ENCODE measurements around the gene PNPLA5. TPM values are rescaled to one million over a fixed set of nuclear protein-coding genes. Genes with fewer than 3 reads are reported as not detected.

Gene PNPLA5
- total RNA-seq (not detected in 2 replicates), polyA plus RNA-seq (not detected in 2 replicates)

- H3K27me3 ChIP-seq, result peaks cover 47% of the 10 kb centered on the region
- peak within 1 kb of the TSS; percentile 24 for H3K4me3 ChIP-seq
- H3K9me3 ChIP-seq (ENCODE audit: low read depth), result no peaks in the 10 kb centered on the region
- no peak within 1 kb of the TSS for H3K27ac ChIP-seq
- H3K36me3 ChIP-seq, result no peaks in the 10 kb centered on the region
- no peak for DNase-seq (ENCODE audit: low read depth in 1 of 2, low spot score in 1 of 2)
- TF ChIP-seq, protein P1, sequence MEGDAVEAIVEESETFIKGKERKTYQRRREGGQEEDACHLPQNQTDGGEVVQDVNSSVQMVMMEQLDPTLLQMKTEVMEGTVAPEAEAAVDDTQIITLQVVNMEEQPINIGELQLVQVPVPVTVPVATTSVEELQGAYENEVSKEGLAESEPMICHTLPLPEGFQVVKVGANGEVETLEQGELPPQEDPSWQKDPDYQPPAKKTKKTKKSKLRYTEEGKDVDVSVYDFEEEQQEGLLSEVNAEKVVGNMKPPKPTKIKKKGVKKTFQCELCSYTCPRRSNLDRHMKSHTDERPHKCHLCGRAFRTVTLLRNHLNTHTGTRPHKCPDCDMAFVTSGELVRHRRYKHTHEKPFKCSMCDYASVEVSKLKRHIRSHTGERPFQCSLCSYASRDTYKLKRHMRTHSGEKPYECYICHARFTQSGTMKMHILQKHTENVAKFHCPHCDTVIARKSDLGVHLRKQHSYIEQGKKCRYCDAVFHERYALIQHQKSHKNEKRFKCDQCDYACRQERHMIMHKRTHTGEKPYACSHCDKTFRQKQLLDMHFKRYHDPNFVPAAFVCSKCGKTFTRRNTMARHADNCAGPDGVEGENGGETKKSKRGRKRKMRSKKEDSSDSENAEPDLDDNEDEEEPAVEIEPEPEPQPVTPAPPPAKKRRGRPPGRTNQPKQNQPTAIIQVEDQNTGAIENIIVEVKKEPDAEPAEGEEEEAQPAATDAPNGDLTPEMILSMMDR (IDR thresholded peaks at IDR 0.05; ENCODE audit: low read depth, low read length), result no peak
- peaks cover 2% of the 10 kb centered on the region for H3K4me1 ChIP-seq (ENCODE audit: low read depth)
These were observed at the start of gene PNPLA5 for GRCh38 chr22:43891360-43892182. Gene PNPLA5, minus strand, starts transcription at chr22:43892013. Its CDS starts 133 bp downstream, at chr22:43891880.

DNA sequence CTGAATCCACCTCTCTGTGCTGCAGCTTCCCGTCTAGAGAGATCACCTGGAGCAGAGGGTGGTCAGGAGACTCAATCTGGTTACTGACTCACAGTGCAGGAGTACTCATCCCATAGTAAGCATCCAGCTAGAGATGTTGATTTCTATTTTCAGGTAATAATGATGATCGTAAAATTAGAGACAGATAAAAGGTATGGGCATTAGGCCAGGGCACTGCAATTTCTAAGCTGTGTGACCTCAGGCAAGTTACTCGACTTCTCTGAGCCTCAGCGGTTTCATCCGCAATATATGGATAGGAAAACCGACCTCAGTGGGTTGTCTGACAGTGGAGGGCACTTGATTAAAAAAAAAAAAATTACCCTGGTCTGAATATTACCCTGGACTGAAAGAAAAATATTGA, 49.6 kb upstream of the PNPLA5 start:
- TF ChIP-seq, protein P1 (IDR thresholded peaks at IDR 0.05; ENCODE audit: low read depth, low read length), result no peak
- Histone ChIP-seq H3K4me3 (no peak overlapping the region), H3K9me3 (ENCODE audit: low read depth) (no peaks in the 10 kb centered on the region), H3K4me1 (ENCODE audit: low read depth) (no peaks in the 10 kb centered on the region), H3K27ac (no peak overlapping the region), H3K27me3 (no peaks in the 10 kb centered on the region), H3K36me3 (no peaks in the 10 kb centered on the region)
- no peak for DNase-seq (ENCODE audit: low read depth in 1 of 2, low spot score in 1 of 2)

DNA sequence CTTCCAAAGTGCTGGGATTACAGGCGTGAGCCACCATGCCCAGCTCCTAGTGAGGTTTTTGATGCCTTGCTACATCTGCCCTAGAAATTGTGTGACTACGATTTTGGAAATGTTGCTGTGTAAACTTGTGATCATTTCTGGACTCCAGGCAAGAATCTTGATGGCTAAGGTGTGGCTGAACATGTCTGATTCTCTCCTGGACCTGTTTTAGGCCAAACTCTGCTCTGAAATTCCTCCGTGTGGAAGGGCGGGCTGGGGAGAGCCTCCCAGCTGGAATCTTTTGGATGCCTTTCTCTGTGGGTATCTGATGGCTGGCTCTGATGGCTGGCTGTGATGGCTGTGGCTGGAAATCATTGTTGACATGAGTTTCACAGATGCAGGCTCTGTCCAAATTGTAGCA, 40.0 kb upstream of the PNPLA5 start:
- TF ChIP-seq, protein P1 (IDR thresholded peaks at IDR 0.05; ENCODE audit: low read depth, low read length), result no peak
- DNase-seq (ENCODE audit: low read depth in 1 of 2, low spot score in 1 of 2), result no peak
- Histone ChIP-seq H3K4me3 (no peak overlapping the region), H3K27ac (no peak overlapping the region), H3K9me3 (ENCODE audit: low read depth) (no peaks in the 10 kb centered on the region), H3K36me3 (no peaks in the 10 kb centered on the region), H3K4me1 (ENCODE audit: low read depth) (no peaks in the 10 kb centered on the region), H3K27me3 (no peaks in the 10 kb centered on the region)

DNA sequence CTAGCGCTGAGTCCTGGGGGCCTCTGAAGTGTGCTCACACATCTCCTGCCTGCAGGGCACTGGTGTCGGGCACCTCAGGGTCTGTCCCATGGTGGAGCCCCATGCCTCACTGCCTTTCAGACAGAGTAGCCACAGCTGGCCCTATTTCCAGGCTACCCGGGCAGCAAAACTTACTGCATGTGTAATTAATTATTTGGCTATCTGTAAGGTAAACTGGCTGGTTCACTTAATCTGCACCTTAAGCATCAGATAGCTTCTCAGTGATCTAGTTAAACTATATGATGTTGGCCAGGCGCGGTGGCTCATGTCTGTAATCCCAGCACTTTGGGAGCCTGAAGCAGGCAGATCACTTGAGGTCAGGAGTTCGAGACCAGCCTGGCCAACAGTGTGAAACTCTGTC, 37.1 kb upstream of the PNPLA5 start:
- no peaks in the 10 kb centered on the region for H3K9me3 ChIP-seq (ENCODE audit: low read depth)
- H3K36me3 ChIP-seq, result no peaks in the 10 kb centered on the region
- no peaks in the 10 kb centered on the region for H3K4me1 ChIP-seq (ENCODE audit: low read depth)
- TF ChIP-seq, protein P1 (IDR thresholded peaks at IDR 0.05; ENCODE audit: low read depth, low read length), result no peak
- H3K27ac ChIP-seq, result no peak overlapping the region
- H3K27me3 ChIP-seq, result no peaks in the 10 kb centered on the region
- H3K4me3 ChIP-seq, result no peak overlapping the region
- DNase-seq (ENCODE audit: low read depth in 1 of 2, low spot score in 1 of 2), result no peak

- no peaks in the 10 kb centered on the region for H3K4me1 ChIP-seq (ENCODE audit: low read depth)
- no peaks in the 10 kb centered on the region for H3K36me3 ChIP-seq
- no peaks in the 10 kb centered on the region for H3K9me3 ChIP-seq (ENCODE audit: low read depth)
- TF ChIP-seq, protein P1 (IDR thresholded peaks at IDR 0.05; ENCODE audit: low read depth, low read length), result no peak
- H3K27me3 ChIP-seq, result no peaks in the 10 kb centered on the region
- DNase-seq (ENCODE audit: low read depth in 1 of 2, low spot score in 1 of 2), result no peak
- no peak overlapping the region for H3K27ac ChIP-seq
- no peak overlapping the region for H3K4me3 ChIP-seq
These were observed 36.7 kb upstream of the PNPLA5 start for GRCh38 chr22:43928468-43928867.

All from cardiac muscle cell (in vitro differentiated cells and primary cell).